CD4-positive, alpha-beta T cell treated with Interleukin-15 for 1 hour (primary cell): Measurements from ENCODE around the gene LONP2.
"Not testable (repeated sequence)": the region's sequence is repeated elsewhere in the genome, so short reads cannot be mapped to it uniquely, and the experiment has no call there.

ENCODE experiments used
- DNase-seq: peaks from one replicate; pipeline ENCODE4 v3.0.0-alpha.2; 2020

LONP2 gene

GRCh38 chr16:48370668-48371392, 126.7 kb downstream of the LONP2 start:
- DNase-seq, result not testable (repeated sequence)

DNA sequence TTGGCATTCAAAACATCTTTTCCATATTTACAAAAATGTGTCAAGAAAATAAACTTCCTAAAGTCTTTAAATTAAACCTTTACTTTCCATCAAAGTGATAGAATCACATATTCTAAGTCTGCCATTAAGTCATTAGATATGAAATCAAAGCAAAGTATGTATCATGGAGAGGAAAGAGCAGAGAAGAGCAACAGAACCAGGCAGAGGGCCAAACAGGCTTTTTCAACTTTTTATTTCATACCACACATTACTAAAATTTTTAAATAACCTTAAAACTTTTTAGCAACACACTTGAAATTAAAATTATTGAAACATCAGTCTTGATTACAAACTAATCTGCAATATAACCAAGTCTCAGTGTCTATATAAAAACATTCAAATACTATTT, 127.3 kb downstream of the LONP2 start:
- no peak for DNase-seq

GRCh38 chr16:48372744-48373143, 128.6 kb downstream of the LONP2 start:
- DNase-seq, result no peak

- DNase-seq, result no peak
These were observed 129.3 kb downstream of the LONP2 start for GRCh38 chr16:48373258-48374029.

GRCh38 chr16:48374255-48374654, 130.2 kb downstream of the LONP2 start:
- no peak for DNase-seq

GRCh38 chr16:48377301-48377700, 133.2 kb downstream of the LONP2 start:
- not testable (repeated sequence) for DNase-seq

DNA sequence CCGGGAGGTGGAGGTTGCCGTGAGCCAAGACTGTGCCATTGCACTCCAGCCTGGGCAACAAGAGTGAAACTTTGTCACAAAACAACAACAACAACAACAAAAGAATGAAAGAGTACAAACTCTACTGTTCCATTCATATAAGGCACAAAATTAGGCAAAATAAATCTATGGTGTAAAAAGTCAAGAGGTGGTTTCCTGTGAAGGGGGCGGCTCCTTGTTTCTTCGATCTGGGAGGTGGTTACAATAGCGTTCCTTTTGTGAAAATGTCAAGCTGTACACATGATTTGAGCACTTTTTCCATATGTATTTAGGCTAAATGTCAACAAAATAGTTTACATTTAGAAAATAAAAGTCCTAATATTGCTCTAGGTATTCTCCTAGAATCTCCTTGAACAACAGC, 134.2 kb downstream of the LONP2 start:
- no peak for DNase-seq

GRCh38 chr16:48378836-48379235, 134.7 kb downstream of the LONP2 start:
- DNase-seq, result no peak

DNA sequence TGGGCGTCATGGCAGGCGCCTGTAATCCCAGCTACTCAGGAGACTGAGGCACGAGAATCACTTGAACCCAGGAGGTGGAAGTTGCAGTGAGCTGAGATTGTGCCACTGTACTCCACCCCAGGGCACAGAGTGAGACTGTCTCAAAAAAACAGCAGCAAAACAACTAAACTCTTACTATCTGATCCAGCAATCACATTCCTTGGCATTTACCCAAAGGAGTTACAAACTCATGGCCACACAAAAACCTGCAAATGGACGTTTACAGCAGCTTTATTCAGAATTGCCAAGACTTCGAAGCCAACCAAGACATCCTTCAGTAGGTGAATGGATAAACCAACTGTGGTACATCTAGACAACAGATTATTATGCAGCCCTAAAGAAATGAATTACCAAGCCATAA, 137.1 kb downstream of the LONP2 start:
- no peak for DNase-seq

- DNase-seq, result no peak
These were observed 138.0 kb downstream of the LONP2 start for GRCh38 chr16:48382131-48382530.

- no peak for DNase-seq
These were observed 139.1 kb downstream of the LONP2 start for GRCh38 chr16:48383009-48383876.

- DNase-seq, result no peak
These were observed 139.9 kb downstream of the LONP2 start for GRCh38 chr16:48383877-48384519.

- peak; percentile 43 for DNase-seq
These were observed 140.6 kb downstream of the LONP2 start for GRCh38 chr16:48384520-48385252.

DNA sequence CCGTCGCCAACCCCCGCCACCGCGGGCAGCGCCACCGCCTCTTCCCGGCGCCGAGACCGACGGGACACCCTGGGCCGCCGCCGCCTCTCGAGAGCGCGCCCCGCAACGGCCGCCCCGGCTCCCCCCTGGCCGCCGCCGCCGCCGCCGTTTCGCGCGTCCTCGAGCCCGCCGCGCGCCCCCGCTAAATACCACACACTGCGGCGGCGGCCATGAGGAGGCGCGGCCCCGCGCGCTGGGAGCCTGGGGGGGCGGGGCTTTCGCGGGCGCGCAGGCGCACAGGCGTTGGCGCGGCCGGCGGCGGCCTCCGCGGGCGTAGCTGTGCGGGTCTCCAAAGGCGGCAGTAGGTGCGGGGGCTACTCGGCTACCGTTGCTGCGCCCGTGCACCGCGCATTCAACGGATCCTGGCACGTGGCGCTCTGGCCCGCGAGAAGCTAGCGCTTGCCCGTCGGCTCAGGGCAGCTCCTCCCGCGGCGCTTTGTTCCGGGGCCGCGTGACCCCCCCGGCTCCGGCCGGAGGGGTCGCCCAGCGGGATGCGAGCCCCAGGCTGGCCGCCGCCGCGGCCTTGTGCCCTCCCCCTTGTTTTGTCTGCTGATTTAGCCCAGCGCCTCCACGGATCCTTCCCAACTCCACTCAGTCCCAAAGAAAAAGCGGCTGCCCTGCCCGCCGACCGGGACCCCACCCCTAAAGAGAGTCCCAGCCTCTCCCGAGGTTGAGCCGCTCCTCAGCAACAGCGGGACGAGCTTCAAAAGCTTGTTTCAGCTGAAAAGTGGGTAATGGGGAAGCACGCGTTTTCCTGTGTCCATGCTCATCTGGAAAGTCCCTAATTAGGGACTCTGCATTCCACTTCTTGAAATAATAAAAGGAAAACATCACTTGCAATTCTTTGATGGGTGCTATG, 141.4 kb downstream of the LONP2 start, which contains the start of gene SIAH1:
Gene SIAH1 (minus strand): TSS at position 161 of the 898 bp plus-strand sequence. CDS start 22,985 bp downstream, outside the sequence.
- peak; percentile 88 for DNase-seq

- DNase-seq, result no peak
These were observed 142.6 kb downstream of the LONP2 start for GRCh38 chr16:48386559-48387312.

- DNase-seq, result no peak
These were observed 148.3 kb downstream of the LONP2 start for GRCh38 chr16:48392407-48392806.

DNA sequence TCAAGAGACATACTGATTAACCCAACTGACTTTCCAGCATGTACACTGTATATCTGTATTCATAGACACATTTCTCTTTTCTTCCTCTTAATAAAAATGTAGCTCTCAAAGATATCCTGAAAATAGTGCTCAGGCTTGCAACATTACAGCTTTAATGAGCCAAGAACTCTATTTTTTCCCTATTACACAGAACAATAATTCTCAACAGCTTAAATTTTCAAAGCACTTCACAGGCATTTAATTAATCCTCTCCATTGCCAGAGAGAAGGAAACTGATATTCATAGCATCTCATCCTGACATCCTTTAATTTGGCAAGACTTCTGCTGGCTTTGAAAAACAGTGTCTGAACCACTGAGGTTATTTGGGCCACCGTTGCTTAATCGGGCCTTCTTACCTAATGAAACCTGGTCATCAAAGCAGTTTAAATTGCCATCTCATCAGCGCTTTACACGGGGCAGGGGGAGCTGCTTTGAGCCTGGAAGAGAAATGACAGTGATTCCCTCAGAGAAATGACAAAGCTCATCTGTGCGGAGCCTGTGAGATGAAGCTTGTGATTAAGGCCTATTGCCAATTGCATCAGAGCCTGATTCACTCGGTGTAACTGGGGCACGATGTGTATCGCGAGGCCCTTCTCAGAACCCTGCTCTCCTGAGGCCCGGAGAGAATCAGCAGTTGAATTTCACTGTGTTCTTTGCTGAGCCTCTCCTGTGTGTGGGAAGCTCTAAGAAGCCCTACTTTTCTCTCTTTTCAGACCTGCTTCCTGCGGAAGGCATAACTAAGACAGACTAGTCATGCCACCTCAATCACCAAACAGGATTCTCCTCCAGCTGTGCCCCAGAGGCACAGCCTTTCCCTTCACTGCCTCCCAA, 149.6 kb downstream of the LONP2 start:
- DNase-seq, result no peak

DNA sequence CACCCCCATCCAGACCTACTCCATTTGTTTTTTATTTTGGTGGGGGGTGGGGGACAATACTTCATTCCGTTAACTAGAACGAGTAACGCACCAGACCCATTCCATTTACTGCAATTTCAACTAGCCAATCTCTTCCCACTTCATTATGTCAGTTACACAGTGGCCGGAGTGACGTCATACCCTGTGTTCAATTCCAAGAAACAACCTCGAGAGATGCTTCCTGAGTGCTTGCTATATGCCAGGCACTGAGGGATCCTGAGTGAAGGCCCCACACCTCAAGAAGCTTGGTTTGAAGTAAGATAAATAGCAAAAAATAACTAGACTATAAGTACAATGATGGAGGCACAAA, 150.2 kb downstream of the LONP2 start:
- DNase-seq, result no peak

DNA sequence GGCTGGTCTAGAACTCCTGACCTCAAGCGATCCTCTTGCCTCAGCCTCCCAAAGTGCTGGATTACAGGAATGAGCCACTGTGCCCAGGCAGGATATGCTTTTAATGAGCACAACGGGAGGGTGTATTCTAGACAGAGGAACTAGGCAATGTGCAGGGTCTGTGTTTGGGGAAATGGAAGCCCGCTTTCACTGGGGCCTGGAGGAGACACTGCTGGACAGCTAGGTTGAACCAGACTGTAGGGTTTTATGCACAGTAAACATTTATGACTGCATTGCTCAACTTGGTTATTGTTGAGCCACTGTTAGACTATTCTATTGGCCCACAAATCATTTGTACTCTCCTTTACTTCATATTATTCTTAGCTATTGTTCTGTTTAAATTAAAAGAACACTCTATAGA, 151.3 kb downstream of the LONP2 start:
- no peak for DNase-seq
